Activated CD8-positive, alpha-beta memory T cell treated with anti-CD3 and anti-CD28 coated beads, Interleukin-2, amount 50 U/mL, for 4 hours (primary cell): Measurements from ENCODE around the gene C19orf81.

Experiments used
- DNase-seq: peaks from one replicate; pipeline ENCODE4 v3.0.0-alpha.2; 2020

C19orf81 gene

GRCh38 chr19:50686310-50687032 lies 37.2 kb downstream of the C19orf81 start:
- DNase-seq: no peak

- no peak for DNase-seq
Observed at GRCh38 chr19:50688766-50689165, 39.5 kb downstream of the C19orf81 start.

GRCh38 chr19:50690439-50690838 lies 41.2 kb downstream of the C19orf81 start:
- DNase-seq: no peak

- DNase-seq: no peak
Observed at GRCh38 chr19:50693064-50693975, 44.1 kb downstream of the C19orf81 start.

- DNase-seq: no peak
Observed at GRCh38 chr19:50694815-50695145, 45.5 kb downstream of the C19orf81 start.

GRCh38 chr19:50695251-50696093 lies 46.2 kb downstream of the C19orf81 start:
- no peak for DNase-seq

GRCh38 chr19:50696094-50696483 lies 46.8 kb downstream of the C19orf81 start:
- DNase-seq: no peak

GRCh38 chr19:50697414-50698124 lies 48.3 kb downstream of the C19orf81 start:
- DNase-seq: no peak

GRCh38 chr19:50701367-50701985 lies 52.2 kb downstream of the C19orf81 start:
- DNase-seq: no peak

- no peak for DNase-seq
Observed at GRCh38 chr19:50702158-50702870, 53.1 kb downstream of the C19orf81 start.

- DNase-seq: no peak
Observed at GRCh38 chr19:50702871-50703829, 53.9 kb downstream of the C19orf81 start.

GRCh38 chr19:50703915-50704796 lies 54.9 kb downstream of the C19orf81 start:
- no peak for DNase-seq

GRCh38 chr19:50705422-50706019 lies 56.3 kb downstream of the C19orf81 start:
- DNase-seq: peak; percentile 49

GRCh38 chr19:50706387-50706786 lies 57.1 kb downstream of the C19orf81 start:
- DNase-seq: no peak

GRCh38 chr19:50708179-50708879 lies 59.1 kb downstream of the C19orf81 start:
- DNase-seq: no peak
